ENCODE measurements around the gene NLRC4. TPM values are rescaled to one million over a fixed set of nuclear protein-coding genes. Genes with fewer than 3 reads are reported as not detected.
A peak's percentile ranks its signal among the peaks of the same experiment; 100 is the strongest.
"Not testable (repeated sequence)": the region's sequence is repeated elsewhere in the genome, so short reads cannot be mapped to it uniquely, and the experiment has no call there.

Gene NLRC4
- total RNA-seq, 2 experiments from 2014 or later = 0.11 TPM; not detected in 1

DNA sequence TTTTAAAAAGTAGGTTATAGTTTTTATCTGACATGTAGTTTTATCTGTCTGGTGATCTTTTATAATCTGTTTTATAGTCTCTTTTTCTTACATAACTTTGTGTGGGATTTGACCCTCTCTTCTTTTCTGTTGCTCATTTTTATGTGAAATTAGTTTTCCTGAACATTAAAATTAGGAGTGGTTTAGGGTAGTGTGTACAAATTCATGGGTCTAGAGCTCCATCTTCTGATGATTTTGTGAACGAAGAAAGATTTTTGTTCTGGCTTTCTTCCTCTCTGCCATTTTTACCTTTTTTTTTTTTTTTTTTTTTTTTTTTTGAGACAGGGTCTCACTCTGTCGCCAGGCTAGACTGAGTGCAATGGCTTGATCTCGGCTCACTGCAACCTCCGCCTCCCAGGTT is 52.4 kb downstream of the NLRC4 start:
- TF ChIP-seq, protein P1, sequence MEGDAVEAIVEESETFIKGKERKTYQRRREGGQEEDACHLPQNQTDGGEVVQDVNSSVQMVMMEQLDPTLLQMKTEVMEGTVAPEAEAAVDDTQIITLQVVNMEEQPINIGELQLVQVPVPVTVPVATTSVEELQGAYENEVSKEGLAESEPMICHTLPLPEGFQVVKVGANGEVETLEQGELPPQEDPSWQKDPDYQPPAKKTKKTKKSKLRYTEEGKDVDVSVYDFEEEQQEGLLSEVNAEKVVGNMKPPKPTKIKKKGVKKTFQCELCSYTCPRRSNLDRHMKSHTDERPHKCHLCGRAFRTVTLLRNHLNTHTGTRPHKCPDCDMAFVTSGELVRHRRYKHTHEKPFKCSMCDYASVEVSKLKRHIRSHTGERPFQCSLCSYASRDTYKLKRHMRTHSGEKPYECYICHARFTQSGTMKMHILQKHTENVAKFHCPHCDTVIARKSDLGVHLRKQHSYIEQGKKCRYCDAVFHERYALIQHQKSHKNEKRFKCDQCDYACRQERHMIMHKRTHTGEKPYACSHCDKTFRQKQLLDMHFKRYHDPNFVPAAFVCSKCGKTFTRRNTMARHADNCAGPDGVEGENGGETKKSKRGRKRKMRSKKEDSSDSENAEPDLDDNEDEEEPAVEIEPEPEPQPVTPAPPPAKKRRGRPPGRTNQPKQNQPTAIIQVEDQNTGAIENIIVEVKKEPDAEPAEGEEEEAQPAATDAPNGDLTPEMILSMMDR (IDR thresholded peaks at IDR 0.05) = no peak
- Histone ChIP-seq H3K27me3 (ENCODE audit: control insufficient read depth in 1 of 2, insufficient read depth in 2 of 2, low read length in 2 of 2) (no peaks in the 10 kb centered on the region), H3K4me1 (ENCODE audit: insufficient read depth, low read length) (no peaks in the 10 kb centered on the region), H3K27ac (ENCODE audit: low read depth in 1 of 2, low read length in 2 of 2) (no peak overlapping the region), H3K4me3 (ENCODE audit: low read length) (no peak overlapping the region), H3K36me3 (ENCODE audit: insufficient read depth, low read length) (peaks cover 37% of the 10 kb centered on the region), H3K9me3 (ENCODE audit: control insufficient read depth in 1 of 2, insufficient read depth in 1 of 2, low read length in 2 of 2) (no peaks in the 10 kb centered on the region)
- intact Hi-C loops (cut with DNase I, micrococcal nuclease) = no loop called here
- Mint-ChIP-seq H3K4me1 (ENCODE audit: low read depth) (no peaks in the 10 kb centered on the region), H3K27ac (no peak overlapping the region), H3K36me3 (ENCODE audit: low read depth) (peaks cover 67% of the 10 kb centered on the region), H3K27me3 (no peaks in the 10 kb centered on the region), H3K4me3 (no peak overlapping the region), H3K9me3 (no peaks in the 10 kb centered on the region)
- ChIA-PET CTCF (interaction anchor here (0.6 to 0.7 kb wide), 2 partner anchors 217 to 928 kb away, joined by 3 read pairs; no protein-coding TSS in a partner anchor), POLR2A (no interaction called here)
- ATAC-seq (ENCODE audit: poor library complexity) = no peak
- DNase-seq = no peak

DNA sequence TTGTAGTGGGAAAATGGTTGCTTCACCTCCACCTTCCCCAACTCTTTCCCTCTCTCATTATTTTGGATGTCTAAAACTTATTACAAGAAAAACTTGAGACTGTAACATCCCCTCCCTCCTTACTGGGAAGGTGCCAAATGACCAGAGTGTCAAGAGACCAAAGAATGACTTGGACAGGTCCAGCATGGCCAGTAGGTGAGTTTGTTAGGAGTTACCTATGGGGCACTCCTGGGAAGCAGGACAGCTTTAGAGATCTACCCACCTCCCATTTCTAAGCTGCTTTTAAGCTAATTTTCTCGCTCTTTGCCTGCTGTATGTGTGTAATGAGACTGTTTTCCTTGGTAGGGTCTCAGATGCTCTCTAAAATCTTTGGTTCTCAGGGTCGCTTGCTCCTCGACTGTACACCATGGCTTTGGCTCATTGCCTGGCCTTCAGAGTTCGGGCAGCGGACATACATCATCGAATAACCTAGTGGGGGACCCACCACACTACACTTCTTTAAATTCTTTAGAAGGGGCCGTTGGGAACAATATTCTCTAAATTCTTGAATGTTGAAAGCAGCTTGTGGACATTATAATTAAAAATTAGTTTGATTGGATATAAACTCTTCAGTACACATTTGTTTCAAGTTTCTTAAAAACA is 53.8 kb downstream of the NLRC4 start:
- Histone ChIP-seq H3K27me3 (ENCODE audit: control insufficient read depth in 1 of 2, insufficient read depth in 2 of 2, low read length in 2 of 2) (no peaks in the 10 kb centered on the region), H3K9me3 (ENCODE audit: control insufficient read depth in 1 of 2, insufficient read depth in 1 of 2, low read length in 2 of 2) (no peaks in the 10 kb centered on the region), H3K4me1 (ENCODE audit: insufficient read depth, low read length) (no peaks in the 10 kb centered on the region), H3K27ac (ENCODE audit: low read depth in 1 of 2, low read length in 2 of 2) (no peak overlapping the region), H3K36me3 (ENCODE audit: insufficient read depth, low read length) (peaks cover 36% of the 10 kb centered on the region), H3K4me3 (ENCODE audit: low read length) (no peak overlapping the region)
- POLR2A ChIA-PET = no interaction called here
- intact Hi-C loops (cut with DNase I, micrococcal nuclease) = no loop called here
- CTCF ChIA-PET = no interaction called here
- H3K27me3 Mint-ChIP-seq = no peaks in the 10 kb centered on the region
- H3K36me3 Mint-ChIP-seq (ENCODE audit: low read depth) = peaks cover 57% of the 10 kb centered on the region
- no peaks in the 10 kb centered on the region for H3K4me1 Mint-ChIP-seq (ENCODE audit: low read depth)
- no peaks in the 10 kb centered on the region for H3K9me3 Mint-ChIP-seq
- DNase-seq = no peak
- no peak for ATAC-seq (ENCODE audit: poor library complexity)
- TF ChIP-seq, protein P1 (IDR thresholded peaks at IDR 0.05) = no peak
- peak overlapping the region; percentile 30 for H3K27ac Mint-ChIP-seq
- no peak overlapping the region for H3K4me3 Mint-ChIP-seq

DNA sequence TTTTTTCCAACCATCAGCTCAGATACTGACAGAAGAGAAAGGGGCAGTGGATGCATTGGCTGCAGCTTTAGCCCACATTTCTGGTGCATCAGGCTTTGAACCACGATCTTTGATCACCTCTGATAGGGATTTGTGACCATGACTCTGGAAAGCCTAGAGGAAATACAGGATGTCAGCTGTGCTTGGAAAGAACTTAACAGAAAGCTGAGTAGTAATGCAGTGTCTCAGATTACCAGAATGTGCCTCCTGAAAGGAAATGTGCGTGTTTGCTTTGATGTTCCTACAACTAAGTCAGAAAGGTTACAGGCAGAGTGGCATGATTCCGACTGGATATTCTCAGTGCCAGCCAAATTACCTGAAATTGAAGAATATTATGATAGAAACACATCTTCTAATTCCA is 61.3 kb downstream of the NLRC4 start:
- CTCF ChIA-PET; H3K27me3 Mint-ChIP-seq; intact Hi-C loops (cut with DNase I, micrococcal nuclease): not testable (repeated sequence)

DNA sequence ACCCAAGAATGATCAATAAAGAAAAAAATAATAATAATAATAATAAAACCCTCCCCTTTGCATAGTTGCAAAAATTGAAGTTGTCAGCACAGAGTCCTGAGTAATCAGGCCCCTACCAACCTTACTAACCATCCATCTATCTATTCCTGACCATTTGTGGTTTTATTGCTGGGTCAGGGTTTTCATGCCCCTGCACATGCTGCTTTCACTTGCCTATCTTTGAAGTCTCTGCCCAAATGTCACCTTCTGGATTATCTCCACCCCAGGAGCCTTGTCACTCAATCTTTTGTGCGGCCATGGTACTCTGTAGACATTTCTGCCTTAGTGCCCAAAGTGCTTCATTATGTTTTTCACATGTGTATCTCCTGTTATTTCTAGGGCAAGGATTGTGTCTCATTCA is 63.9 kb downstream of the NLRC4 start:
- Mint-ChIP-seq H3K4me3 (no peak overlapping the region), H3K27me3 (no peaks in the 10 kb centered on the region), H3K9me3 (no peaks in the 10 kb centered on the region), H3K4me1 (ENCODE audit: low read depth) (no peaks in the 10 kb centered on the region), H3K36me3 (ENCODE audit: low read depth) (peaks cover 67% of the 10 kb centered on the region), H3K27ac (no peak overlapping the region)
- no peaks in the 10 kb centered on the region for H3K27me3 ChIP-seq (ENCODE audit: control insufficient read depth in 1 of 2, insufficient read depth in 2 of 2, low read length in 2 of 2)
- TF ChIP-seq, protein P1 (IDR thresholded peaks at IDR 0.05) = no peak
- intact Hi-C loops (cut with DNase I, micrococcal nuclease) = no loop called here
- DNase-seq (no peak), ATAC-seq (ENCODE audit: poor library complexity) (no peak)
- H3K4me1 ChIP-seq (ENCODE audit: insufficient read depth, low read length) = no peaks in the 10 kb centered on the region
- ChIA-PET POLR2A (no interaction called here), CTCF (no interaction called here)
- no peak overlapping the region for H3K27ac ChIP-seq (ENCODE audit: low read depth in 1 of 2, low read length in 2 of 2)
- no peak overlapping the region for H3K4me3 ChIP-seq (ENCODE audit: low read length)
- H3K9me3 ChIP-seq (ENCODE audit: control insufficient read depth in 1 of 2, insufficient read depth in 1 of 2, low read length in 2 of 2) = no peaks in the 10 kb centered on the region
- H3K36me3 ChIP-seq (ENCODE audit: insufficient read depth, low read length) = peaks cover 44% of the 10 kb centered on the region

More for the DNA sequence above, 61.3 kb downstream of the NLRC4 start:
- H3K4me3 ChIP-seq (ENCODE audit: low read length); H3K4me1 Mint-ChIP-seq (ENCODE audit: low read depth); ATAC-seq (ENCODE audit: poor library complexity); H3K4me1 ChIP-seq (ENCODE audit: insufficient read depth, low read length); H3K27ac ChIP-seq (ENCODE audit: low read depth in 1 of 2, low read length in 2 of 2); H3K9me3 Mint-ChIP-seq; POLR2A ChIA-PET; H3K27ac Mint-ChIP-seq; H3K4me3 Mint-ChIP-seq; H3K9me3 ChIP-seq (ENCODE audit: control insufficient read depth in 1 of 2, insufficient read depth in 1 of 2, low read length in 2 of 2); DNase-seq; H3K27me3 ChIP-seq (ENCODE audit: control insufficient read depth in 1 of 2, insufficient read depth in 2 of 2, low read length in 2 of 2): not testable (repeated sequence)
- H3K36me3 ChIP-seq (ENCODE audit: insufficient read depth, low read length) = peaks cover 28% of the 10 kb centered on the region
- peaks cover 47% of the 10 kb centered on the region for H3K36me3 Mint-ChIP-seq (ENCODE audit: low read depth)
